Fibroblast of the aortic adventitia (primary cell): ENCODE results near the gene RETREG3. TPM values are rescaled to one million over a fixed set of nuclear protein-coding genes. Genes with fewer than 3 reads are reported as not detected.
"Not testable (repeated sequence)": the region's sequence is repeated elsewhere in the genome, so short reads cannot be mapped to it uniquely, and the experiment has no call there.

ENCODE experiments used
- DNase-seq: peaks from one replicate; pipeline ENCODE4 v3.0.0-alpha.2; 2010; ENCODE audit warnings: low read depth
- H3K4me3 ChIP-seq: 2 replicates; pipeline ENCODE4 v1.5.1; 2011; ENCODE audit warnings: low read depth, mild to moderate bottlenecking, control low read depth, low read length, moderate library complexity
- total RNA-seq: library from RNA; depleted of rRNA; stranded (reverse); fragments of >200 nt; gene quantifications from 2 replicates; pipeline ENCODE4 v1.2.3, GENCODE V29; 2012; ENCODE audit warnings: low replicate concordance
- TF ChIP-seq, protein P1 (sequence below): IDR thresholded peaks from 2 replicates; pipeline ENCODE4 v1.5.1; 2011; ENCODE audit warnings: mild to moderate bottlenecking, low read length, control low read depth, inconsistent platforms; ENCODE audit not compliant: insufficient read depth

Gene RETREG3
- total RNA-seq, 1 donor = 52.6 TPM

DNA sequence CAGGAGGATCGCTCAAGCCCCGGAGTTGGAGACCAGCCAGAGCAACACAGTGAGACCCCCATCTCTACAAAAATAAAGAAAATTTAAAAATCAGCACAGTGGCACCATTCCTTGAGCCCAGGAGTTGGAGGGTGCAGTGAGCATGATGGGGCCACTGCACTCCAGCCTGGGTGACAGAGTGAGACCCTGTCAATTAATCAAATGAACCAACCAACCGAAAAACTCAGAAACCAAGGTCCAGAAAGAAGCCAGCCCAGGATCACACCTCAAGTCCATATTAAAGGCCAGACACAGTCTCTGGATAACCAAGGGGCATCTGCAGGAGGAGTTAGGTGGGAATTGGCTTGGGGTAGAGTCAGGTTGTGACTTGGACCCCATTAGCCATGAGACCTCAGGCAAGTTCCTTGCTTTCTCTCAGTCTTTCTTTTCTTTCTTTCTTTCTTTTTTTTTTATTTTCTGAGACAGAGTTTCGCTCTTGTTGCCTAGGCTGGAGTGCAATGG, 54.0 kb downstream of the RETREG3 start:
- TF ChIP-seq, protein P1, sequence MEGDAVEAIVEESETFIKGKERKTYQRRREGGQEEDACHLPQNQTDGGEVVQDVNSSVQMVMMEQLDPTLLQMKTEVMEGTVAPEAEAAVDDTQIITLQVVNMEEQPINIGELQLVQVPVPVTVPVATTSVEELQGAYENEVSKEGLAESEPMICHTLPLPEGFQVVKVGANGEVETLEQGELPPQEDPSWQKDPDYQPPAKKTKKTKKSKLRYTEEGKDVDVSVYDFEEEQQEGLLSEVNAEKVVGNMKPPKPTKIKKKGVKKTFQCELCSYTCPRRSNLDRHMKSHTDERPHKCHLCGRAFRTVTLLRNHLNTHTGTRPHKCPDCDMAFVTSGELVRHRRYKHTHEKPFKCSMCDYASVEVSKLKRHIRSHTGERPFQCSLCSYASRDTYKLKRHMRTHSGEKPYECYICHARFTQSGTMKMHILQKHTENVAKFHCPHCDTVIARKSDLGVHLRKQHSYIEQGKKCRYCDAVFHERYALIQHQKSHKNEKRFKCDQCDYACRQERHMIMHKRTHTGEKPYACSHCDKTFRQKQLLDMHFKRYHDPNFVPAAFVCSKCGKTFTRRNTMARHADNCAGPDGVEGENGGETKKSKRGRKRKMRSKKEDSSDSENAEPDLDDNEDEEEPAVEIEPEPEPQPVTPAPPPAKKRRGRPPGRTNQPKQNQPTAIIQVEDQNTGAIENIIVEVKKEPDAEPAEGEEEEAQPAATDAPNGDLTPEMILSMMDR = no peak
- no peak for DNase-seq

GRCh38 chr17:42554250-42555121, 54.7 kb downstream of the RETREG3 start:
- TF ChIP-seq, protein P1 = no peak
- H3K4me3 ChIP-seq = peak overlapping the region; percentile 89
- peak; percentile 68 for DNase-seq

More for the DNA sequence above, 54.0 kb downstream of the RETREG3 start:
- H3K4me3 ChIP-seq = peak overlapping the region; percentile 89

DNA sequence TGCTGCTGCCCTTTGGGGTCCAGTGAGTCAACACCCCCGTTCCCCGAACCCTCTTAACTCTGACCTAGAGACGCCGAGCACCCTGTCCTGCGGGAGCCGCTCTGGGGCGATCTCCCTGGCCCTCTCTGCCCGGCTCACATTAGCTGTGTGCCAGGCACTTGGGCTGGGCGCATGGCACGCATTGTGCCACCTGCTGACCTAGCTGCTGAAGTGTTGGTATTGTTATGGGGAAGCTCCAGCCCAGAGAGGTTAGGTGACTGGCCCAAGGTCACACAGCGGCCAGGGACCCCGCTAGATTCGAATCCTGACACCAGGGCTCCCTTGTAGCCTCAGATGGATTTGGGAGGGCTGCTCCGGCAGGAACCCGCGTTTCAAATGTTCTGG, 55.3 kb downstream of the RETREG3 start:
- no peak for DNase-seq
- TF ChIP-seq, protein P1 = no peak
- H3K4me3 ChIP-seq = peak overlapping the region; percentile 89

DNA sequence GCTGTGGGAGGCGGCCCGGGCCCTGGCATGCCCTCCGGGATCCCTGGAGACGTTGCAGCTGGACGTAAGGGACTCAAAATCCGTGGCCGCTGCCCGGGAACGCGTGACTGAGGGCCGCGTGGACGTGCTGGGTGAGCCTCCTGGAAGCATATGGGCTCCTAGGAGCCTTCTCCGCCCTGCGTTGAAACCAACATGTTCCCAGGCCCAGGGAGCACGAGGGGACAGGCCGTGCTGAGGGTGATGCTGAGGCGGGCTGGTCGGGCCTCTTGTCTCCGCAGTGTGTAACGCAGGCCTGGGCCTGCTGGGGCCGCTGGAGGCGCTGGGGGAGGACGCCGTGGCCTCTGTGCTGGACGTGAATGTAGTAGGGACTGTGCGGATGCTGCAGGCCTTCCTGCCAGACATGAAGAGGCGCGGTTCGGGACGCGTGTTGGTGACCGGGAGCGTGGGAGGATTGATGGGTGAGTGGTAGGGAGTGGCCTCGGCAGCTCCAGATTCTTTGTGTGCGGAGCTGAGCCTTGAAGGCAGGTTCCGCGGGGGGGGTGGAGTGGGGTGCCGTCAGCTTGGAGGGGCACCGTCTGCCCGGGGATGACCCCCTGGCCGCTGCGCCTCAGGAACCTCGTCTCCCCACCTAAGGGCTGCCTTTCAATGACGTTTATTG, 55.9 kb downstream of the RETREG3 start:
- TF ChIP-seq, protein P1 = no peak
- DNase-seq = no peak
- no peak overlapping the region for H3K4me3 ChIP-seq

DNA sequence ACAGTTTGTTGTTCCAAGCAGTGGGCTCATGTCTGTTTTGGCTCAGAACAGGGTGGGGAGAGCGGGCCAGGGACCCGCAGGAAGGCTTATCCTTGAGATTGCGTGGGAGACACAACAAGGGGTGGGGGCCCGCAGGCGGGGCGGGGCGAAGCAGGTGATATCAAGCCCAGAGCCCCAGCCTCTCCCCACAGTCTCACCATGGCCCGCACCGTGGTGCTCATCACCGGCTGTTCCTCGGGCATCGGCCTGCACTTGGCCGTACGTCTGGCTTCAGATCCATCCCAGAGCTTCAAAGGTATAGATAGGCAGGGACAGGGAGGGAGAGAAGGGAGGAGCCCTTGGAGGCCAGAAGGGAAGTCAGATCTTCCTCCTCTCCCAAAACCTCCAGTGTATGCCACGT, 56.4 kb downstream of the RETREG3 start, which contains the start of gene HSD17B1:
HSD17B1 (plus strand) TSS at position 188 of the 400 bp plus-strand sequence; CDS start at position 199, 11 bp downstream.
- peak within 1 kb of the TSS; percentile 89 for H3K4me3 ChIP-seq
- not testable (repeated sequence) for DNase-seq

GRCh38 chr17:42548993-42549755, 60.0 kb downstream of the RETREG3 start:
- no peak for DNase-seq
- TF ChIP-seq, protein P1 = no peak
- H3K4me3 ChIP-seq = no peak overlapping the region
